Measurements from ENCODE around the gene PPP1R27. TPM values are rescaled to one million over a fixed set of nuclear protein-coding genes. Genes with fewer than 3 reads are reported as not detected.

PPP1R27 gene
- polyA plus RNA-seq, 2 of the 4 experiments (the other 2 are of a cell fraction), result 0.09 TPM; not detected in 1

DNA sequence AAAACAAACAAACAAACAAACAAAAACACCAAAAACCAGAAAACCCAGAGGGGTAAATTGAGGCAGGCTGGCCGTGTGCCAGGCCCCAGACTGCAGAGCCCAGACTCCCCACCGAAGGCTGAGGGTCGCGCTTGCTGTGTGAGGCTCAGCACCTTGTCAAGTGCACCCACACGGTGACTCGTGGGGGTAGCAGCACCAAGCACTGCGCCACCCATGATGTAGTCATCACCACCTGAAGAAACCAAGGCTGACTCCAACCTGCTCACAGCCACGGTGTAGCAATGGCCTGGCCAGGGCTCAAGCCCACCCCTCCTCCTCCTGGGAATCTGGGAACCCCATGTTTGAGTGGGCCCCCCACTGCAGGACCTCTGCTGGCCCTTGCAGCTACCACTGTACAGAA lies 13.7 kb downstream of the PPP1R27 start:
- FAIRE-seq (no peak), DNase-seq (ENCODE audit: low read depth in 1 of 2, low spot score in 1 of 2) (no peak), ATAC-seq (peak in 1 of 2 experiments; percentile 6; a peak in 3 of 6 replicates)
- ChIA-PET CTCF (interaction anchor here (1.1 to 4.0 kb wide), 12 partner anchors 8 to 88 kb away, joined by 3 to 25 read pairs (median 6); partner anchors contain the start of gene MCRIP1), POLR2A (interaction anchor here (1.0 kb wide), 1 partner anchor 12 kb away, joined by 4 read pairs; the partner anchor contains the start of gene MCRIP1)
- TF ChIP-seq HEYL (CRISPR knock-in tag; IDR thresholded peaks at IDR 0.05) (no peak), RAD21 (conservative IDR thresholded peaks at IDR 0.05 in 1 of 2, IDR thresholded peaks at IDR 0.05 in 1 of 2) (no peak), EHMT2 (IDR thresholded peaks at IDR 0.05; ENCODE audit: low read depth) (no peak), EHF (CRISPR knock-in tag; IDR thresholded peaks at IDR 0.05) (no peak), CHD2 (IDR thresholded peaks at IDR 0.05; ENCODE audit: low read length, partially characterized antibody) (no peak), CHD4 (IDR thresholded peaks at IDR 0.05; ENCODE audit: borderline replicate concordance) (no peak), BHLHE40 (IDR thresholded peaks at IDR 0.05; ENCODE audit: low read depth, low read length) (no peak), TFCP2L1 (CRISPR knock-in tag; IDR thresholded peaks at IDR 0.05) (no peak), HDAC2 (IDR thresholded peaks at IDR 0.05) (no peak), JUN (IDR thresholded peaks at IDR 0.05) (no peak), MAFK (IDR thresholded peaks at IDR 0.05; ENCODE audit: partially characterized antibody) (no peak), BCL3 (IDR thresholded peaks at IDR 0.05) (no peak), NPAS2 (CRISPR knock-in tag; IDR thresholded peaks at IDR 0.05; ENCODE audit: borderline replicate concordance) (no peak)
- TF ChIP-seq, protein P1, sequence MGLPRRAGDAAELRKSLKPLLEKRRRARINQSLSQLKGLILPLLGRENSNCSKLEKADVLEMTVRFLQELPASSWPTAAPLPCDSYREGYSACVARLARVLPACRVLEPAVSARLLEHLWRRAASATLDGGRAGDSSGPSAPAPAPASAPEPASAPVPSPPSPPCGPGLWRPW (IDR thresholded peaks at IDR 0.05), result no peak
- TF ChIP-seq, protein P2, sequence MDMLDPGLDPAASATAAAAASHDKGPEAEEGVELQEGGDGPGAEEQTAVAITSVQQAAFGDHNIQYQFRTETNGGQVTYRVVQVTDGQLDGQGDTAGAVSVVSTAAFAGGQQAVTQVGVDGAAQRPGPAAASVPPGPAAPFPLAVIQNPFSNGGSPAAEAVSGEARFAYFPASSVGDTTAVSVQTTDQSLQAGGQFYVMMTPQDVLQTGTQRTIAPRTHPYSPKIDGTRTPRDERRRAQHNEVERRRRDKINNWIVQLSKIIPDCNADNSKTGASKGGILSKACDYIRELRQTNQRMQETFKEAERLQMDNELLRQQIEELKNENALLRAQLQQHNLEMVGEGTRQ (IDR thresholded peaks at IDR 0.05), result no peak
- TF ChIP-seq, protein P3, sequence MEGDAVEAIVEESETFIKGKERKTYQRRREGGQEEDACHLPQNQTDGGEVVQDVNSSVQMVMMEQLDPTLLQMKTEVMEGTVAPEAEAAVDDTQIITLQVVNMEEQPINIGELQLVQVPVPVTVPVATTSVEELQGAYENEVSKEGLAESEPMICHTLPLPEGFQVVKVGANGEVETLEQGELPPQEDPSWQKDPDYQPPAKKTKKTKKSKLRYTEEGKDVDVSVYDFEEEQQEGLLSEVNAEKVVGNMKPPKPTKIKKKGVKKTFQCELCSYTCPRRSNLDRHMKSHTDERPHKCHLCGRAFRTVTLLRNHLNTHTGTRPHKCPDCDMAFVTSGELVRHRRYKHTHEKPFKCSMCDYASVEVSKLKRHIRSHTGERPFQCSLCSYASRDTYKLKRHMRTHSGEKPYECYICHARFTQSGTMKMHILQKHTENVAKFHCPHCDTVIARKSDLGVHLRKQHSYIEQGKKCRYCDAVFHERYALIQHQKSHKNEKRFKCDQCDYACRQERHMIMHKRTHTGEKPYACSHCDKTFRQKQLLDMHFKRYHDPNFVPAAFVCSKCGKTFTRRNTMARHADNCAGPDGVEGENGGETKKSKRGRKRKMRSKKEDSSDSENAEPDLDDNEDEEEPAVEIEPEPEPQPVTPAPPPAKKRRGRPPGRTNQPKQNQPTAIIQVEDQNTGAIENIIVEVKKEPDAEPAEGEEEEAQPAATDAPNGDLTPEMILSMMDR (IDR thresholded peaks at IDR 0.05), result no peak
- Histone ChIP-seq H3K9me3 (no peaks in the 10 kb centered on the region), H3K4me1 (peaks cover 30% of the 10 kb centered on the region), H3K4me3 (no peak overlapping the region), H3K27ac (peak overlapping the region; percentile 54 to 81; a peak in 5 of 6 replicates), H3K4me2 (peak overlapping the region; percentile 48)
- WGBS (ENCODE audit: missing lambda C conversion rate), result 74% methylated on average over 8 of the region's 8 CpGs

DNA sequence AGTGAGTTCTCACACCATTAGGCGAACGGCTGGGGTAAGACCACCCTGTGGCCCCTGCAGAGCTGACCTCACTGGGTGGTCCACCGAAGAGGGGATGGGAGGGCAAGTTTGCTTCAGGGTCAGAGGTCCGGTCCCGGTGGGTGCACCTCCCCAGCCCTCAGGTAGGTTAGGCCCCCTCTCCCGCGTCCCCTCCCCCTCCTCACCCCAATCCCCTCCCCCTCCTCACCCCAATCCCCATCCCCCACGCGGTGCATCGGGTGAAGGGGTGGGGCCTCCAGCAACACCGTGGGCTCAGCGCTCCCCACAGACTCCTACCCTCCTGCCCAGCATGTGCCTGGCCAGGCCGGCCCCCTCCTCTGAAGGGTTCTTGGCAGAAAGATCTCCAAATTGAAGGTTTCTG lies 15.1 kb downstream of the PPP1R27 start:
- DNase-seq (ENCODE audit: low read depth in 1 of 2, low spot score in 1 of 2), result no peak
- WGBS (ENCODE audit: missing lambda C conversion rate), result 68% methylated on average over 9 of the region's 13 CpGs
- POLR2A ChIA-PET, result no interaction called here
- Histone ChIP-seq H3K9me3 (no peaks in the 10 kb centered on the region), H3K27ac (no peak overlapping the region), H3K4me1 (peaks cover 44% of the 10 kb centered on the region), H3K4me2 (no peak overlapping the region), H3K4me3 (no peak overlapping the region)
- FAIRE-seq, result no peak
- TF ChIP-seq CBX8 (IDR thresholded peaks at IDR 0.05) (no peak), BCL3 (IDR thresholded peaks at IDR 0.05) (no peak), NR3C1 (IDR thresholded peaks at IDR 0.05) (no peak), GATA3 (IDR thresholded peaks at IDR 0.05; ENCODE audit: borderline replicate concordance) (no peak), KDM5A (IDR thresholded peaks at IDR 0.05) (no peak)
- no peak for ATAC-seq
- CTCF ChIA-PET, result interaction anchor here (0.6 to 4.0 kb wide), 5 partner anchors 10 to 106 kb away, joined by 3 to 25 read pairs (median 3); partner anchors contain the start of gene MCRIP1

Measured in A549 (cell line).